Mucosa of rectum (tissue), 2 donors: ENCODE results near the gene IL1R1.

Experiments
- H3K27ac ChIP-seq, 2 donors: one replicate each; pipeline ENCODE4 v1.7.0; 2013; ENCODE audit warnings: inconsistent platforms in 2 of 2, low read depth in 2 of 2, low read length in 2 of 2
- H3K27me3 ChIP-seq, 2 donors: one replicate each; pipeline ENCODE4 v1.7.0; 2013; ENCODE audit warnings: low read length in 2 of 2; ENCODE audit not compliant: control insufficient read depth in 2 of 2, insufficient read depth in 2 of 2
- H3K36me3 ChIP-seq, 2 donors: one replicate each; pipeline ENCODE4 v1.7.0; 2013; ENCODE audit warnings: low read length in 2 of 2; ENCODE audit not compliant: control insufficient read depth in 2 of 2, insufficient read depth in 2 of 2
- H3K4me1 ChIP-seq, 2 donors: one replicate each; pipeline ENCODE4 v1.7.0; 2013; ENCODE audit warnings: low read length in 2 of 2, mild to moderate bottlenecking in 1 of 2; ENCODE audit not compliant: control insufficient read depth in 2 of 2, insufficient read depth in 2 of 2
- H3K4me3 ChIP-seq, 2 donors: one replicate each; pipeline ENCODE4 v1.7.0; 2013; ENCODE audit warnings: low read length in 2 of 2
- H3K9ac ChIP-seq, 2 donors: one replicate each; pipeline ENCODE4 v1.7.0; 2013; ENCODE audit warnings: low read length in 2 of 2, low read depth in 1 of 2, mild to moderate bottlenecking in 1 of 2
- H3K9me3 ChIP-seq, 2 donors: one replicate each; pipeline ENCODE4 v1.7.0; 2013; ENCODE audit warnings: low read length in 2 of 2; ENCODE audit not compliant: control insufficient read depth in 2 of 2
- donor health status: healthy.
- donor health status: Normal muscosa, but diverticular disease.

The IL1R1 gene

DNA sequence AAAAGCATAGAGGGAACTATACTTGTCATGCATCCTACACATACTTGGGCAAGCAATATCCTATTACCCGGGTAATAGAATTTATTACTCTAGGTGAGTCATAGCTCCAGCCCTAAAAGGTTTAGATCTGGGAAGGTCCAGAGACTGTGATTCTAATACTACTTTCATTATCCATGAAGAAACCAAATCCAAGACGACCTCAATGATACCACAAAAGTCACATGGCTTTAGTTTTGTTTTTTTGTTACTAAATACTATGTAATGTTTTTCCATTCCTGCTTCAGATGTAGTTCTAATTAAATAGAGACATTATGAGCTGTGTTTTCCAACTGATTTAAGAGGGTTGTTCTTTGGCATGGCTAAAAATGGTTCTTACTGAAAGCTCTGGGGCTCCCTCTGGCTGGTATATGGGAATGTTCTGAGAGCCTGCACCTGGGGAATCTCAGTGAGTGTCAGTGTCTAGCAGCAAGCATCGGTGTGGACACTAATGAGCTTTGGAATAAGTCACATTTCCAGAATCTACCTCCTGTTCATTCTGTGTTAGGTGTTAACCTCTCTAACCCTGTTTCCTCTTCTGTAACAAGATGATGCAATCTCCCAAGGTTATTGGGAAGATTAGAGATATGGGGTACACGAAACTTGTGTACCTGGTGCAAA, 23.8 kb downstream of the IL1R1 start:
- no peaks in the 10 kb centered on the region for H3K36me3 ChIP-seq
- H3K4me1 ChIP-seq = peaks cover 0 to 2% of the 10 kb centered on the region in 2 donors
- H3K9ac ChIP-seq = no peak overlapping the region
- H3K9me3 ChIP-seq = no peaks in the 10 kb centered on the region
- H3K27ac ChIP-seq = peak overlapping the region in 1 of 2 donors; percentile 21
- no peaks in the 10 kb centered on the region for H3K27me3 ChIP-seq
- H3K4me3 ChIP-seq = no peak overlapping the region

DNA sequence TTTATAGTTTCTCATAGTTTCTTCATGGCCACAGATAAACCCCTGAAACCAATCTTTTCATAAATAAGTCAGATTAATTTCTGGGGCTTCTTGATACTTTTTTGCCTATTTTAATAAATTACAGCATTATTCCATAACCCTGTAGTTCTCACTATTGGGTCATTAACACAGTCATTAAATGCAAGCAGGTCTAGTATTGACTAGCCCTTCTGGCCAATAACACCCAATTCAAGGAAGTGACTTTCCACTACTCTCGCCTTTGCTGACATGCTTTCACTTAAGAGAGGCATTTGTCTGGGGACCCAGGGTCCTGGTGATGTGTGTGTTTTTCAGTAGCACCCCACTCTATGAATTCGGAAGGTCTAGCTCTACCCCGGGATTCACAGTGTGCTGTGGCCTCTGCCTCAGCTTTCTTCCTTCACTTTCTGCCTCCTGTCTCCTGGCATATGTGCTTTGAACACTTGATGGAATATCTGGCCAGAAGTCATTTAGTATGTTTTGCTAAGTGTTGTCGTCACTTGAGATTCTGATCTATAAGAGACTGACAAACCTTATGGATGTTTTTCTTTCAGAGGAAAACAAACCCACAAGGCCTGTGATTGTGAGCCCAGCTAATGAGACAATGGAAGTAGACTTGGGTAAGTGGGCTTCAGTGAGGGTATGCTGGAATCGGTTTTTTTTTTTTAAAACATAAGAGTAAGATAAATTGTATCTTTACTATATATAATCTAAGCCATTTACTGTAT, 25.7 kb downstream of the IL1R1 start:
- Histone ChIP-seq H3K27ac (no peak overlapping the region), H3K9ac (no peak overlapping the region), H3K27me3 (no peaks in the 10 kb centered on the region), H3K4me1 (peaks cover 0 to 2% of the 10 kb centered on the region in 2 donors), H3K9me3 (no peaks in the 10 kb centered on the region), H3K36me3 (no peaks in the 10 kb centered on the region), H3K4me3 (no peak overlapping the region)

DNA sequence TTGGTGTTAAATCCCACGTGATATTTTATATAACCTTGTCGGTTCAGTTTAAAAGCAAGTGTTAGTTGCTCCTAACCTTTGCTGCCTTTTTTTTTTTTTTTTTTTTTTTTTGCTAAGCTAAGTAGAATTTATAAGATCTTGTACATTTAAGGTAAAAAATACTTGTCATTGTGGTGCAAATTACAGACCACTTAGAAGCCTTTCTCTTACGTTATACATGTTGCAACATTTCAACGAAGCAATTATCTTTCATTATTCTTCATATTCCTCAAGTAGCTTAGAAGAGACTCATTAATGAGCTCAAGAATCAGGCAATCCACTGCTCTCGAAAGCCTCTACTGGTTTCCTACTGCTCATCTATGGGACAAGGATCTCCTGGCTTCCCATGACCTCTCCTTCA, 29.4 kb downstream of the IL1R1 start:
- Histone ChIP-seq H3K27ac (no peak overlapping the region), H3K4me1 (no peaks in the 10 kb centered on the region), H3K4me3 (no peak overlapping the region), H3K36me3 (peaks cover 0 to 4% of the 10 kb centered on the region in 2 donors), H3K9ac (no peak overlapping the region), H3K9me3 (no peaks in the 10 kb centered on the region), H3K27me3 (no peaks in the 10 kb centered on the region)

DNA sequence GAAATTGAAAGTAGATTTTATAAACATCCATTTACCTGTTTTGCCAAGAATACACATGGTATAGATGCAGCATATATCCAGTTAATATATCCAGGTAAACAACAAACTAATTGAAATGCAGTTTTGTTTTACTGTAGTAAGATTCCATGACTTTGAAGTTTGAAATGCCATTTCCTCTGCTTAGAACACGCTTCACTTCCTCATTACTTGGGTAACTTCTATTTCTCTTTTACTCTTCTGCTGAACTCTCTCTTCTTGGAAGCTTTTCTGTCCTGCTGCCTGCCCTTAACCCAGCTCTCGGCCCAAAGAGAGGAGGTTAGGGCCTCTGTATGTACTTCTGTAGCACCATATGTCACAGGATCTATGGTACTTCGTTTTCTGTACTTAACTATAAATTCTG, 30.2 kb downstream of the IL1R1 start:
- Histone ChIP-seq H3K4me3 (no peak overlapping the region), H3K9me3 (no peaks in the 10 kb centered on the region), H3K9ac (no peak overlapping the region), H3K4me1 (no peaks in the 10 kb centered on the region), H3K27me3 (no peaks in the 10 kb centered on the region), H3K27ac (no peak overlapping the region), H3K36me3 (peaks cover 0 to 4% of the 10 kb centered on the region in 2 donors)

DNA sequence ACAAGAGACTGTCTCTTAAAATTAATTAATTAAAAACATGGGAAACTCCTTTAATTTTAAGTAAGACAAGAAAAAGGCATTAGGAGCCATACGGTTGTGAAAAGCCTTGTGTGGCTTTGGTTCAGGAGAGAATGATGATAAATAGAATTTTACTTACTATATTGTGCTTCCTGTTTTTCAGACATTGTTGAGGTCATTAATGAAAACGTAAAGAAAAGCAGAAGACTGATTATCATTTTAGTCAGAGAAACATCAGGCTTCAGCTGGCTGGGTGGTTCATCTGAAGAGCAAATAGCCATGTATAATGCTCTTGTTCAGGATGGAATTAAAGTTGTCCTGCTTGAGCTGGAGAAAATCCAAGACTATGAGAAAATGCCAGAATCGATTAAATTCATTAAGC, 33.6 kb downstream of the IL1R1 start:
- no peak overlapping the region for H3K4me3 ChIP-seq
- no peak overlapping the region for H3K27ac ChIP-seq
- peaks cover 0 to 4% of the 10 kb centered on the region in 2 donors for H3K36me3 ChIP-seq
- no peaks in the 10 kb centered on the region for H3K9me3 ChIP-seq
- no peaks in the 10 kb centered on the region for H3K4me1 ChIP-seq
- no peaks in the 10 kb centered on the region for H3K27me3 ChIP-seq
- H3K9ac ChIP-seq = no peak overlapping the region

DNA sequence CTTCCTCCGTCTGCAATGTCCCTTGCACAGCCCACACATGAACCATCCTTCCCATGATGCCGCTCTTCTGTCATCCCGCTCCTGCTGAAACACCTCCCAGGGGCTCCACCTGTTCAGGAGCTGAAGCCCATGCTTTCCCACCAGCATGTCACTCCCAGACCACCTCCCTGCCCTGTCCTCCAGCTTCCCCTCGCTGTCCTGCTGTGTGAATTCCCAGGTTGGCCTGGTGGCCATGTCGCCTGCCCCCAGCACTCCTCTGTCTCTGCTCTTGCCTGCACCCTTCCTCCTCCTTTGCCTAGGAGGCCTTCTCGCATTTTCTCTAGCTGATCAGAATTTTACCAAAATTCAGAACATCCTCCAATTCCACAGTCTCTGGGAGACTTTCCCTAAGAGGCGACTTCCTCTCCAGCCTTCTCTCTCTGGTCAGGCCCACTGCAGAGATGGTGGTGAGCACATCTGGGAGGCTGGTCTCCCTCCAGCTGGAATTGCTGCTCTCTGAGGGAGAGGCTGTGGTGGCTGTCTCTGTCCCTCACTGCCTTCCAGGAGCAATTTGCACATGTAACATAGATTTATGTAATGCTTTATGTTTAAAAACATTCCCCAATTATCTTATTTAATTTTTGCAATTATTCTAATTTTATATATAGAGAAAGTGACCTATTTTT, 35.4 kb downstream of the IL1R1 start:
- Histone ChIP-seq H3K27ac (no peak overlapping the region), H3K9ac (no peak overlapping the region), H3K27me3 (no peaks in the 10 kb centered on the region), H3K4me1 (no peaks in the 10 kb centered on the region), H3K36me3 (peaks cover 0 to 4% of the 10 kb centered on the region in 2 donors), H3K9me3 (no peaks in the 10 kb centered on the region), H3K4me3 (no peak overlapping the region)

DNA sequence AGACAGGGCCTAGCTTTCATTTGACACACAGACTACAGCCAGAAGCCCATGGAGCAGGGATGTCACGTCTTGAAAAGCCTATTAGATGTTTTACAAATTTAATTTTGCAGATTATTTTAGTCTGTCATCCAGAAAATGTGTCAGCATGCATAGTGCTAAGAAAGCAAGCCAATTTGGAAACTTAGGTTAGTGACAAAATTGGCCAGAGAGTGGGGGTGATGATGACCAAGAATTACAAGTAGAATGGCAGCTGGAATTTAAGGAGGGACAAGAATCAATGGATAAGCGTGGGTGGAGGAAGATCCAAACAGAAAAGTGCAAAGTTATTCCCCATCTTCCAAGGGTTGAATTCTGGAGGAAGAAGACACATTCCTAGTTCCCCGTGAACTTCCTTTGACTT, 36.5 kb downstream of the IL1R1 start:
- H3K4me1 ChIP-seq = no peaks in the 10 kb centered on the region
- no peaks in the 10 kb centered on the region for H3K27me3 ChIP-seq
- no peaks in the 10 kb centered on the region for H3K9me3 ChIP-seq
- H3K9ac ChIP-seq = no peak overlapping the region
- no peak overlapping the region for H3K27ac ChIP-seq
- no peak overlapping the region for H3K4me3 ChIP-seq
- peaks cover 0 to 4% of the 10 kb centered on the region in 2 donors for H3K36me3 ChIP-seq

DNA sequence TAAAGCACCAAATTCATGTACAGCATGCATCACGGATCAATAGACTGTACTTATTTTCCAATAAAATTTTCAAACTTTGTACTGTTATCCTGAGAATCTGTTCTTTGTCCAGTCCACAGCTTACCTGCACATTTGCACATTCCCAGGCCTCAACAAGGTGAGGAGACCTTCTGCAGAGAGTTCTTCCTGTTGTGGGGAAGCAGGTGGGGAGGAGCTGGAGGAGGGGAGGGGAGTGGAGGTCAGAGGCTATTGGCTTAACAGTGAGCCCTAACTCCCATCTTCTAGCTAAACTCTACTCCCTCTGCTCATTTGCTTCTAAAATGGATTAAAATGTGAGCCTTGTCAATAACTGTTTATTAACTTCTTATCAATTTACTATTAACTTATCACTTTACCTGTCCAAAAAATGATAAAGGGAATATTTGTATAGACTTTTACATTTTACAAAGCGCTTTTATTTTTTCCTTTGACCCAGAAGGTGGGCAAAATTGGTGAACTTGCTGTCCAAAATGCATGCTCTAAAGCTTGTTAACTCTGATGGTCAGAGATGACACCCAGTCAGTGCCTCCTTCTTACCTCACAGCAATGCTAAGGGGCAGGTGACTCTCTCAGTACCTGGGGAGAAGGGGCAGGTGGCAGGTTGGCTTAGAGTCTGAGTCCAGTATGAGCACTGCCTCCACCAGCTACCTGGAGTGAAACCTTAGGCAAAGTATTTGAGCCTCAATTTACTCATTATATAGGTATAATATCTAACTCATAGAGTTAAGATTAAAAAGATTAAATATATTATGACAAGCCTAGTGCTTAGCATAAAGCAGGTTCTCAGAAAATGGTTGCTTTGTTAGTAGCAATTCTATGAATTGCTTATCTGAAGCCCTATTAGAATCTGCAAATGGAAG, 37.5 kb downstream of the IL1R1 start:
- Histone ChIP-seq H3K36me3 (peaks cover 0 to 4% of the 10 kb centered on the region in 2 donors), H3K4me1 (no peaks in the 10 kb centered on the region), H3K9me3 (no peaks in the 10 kb centered on the region), H3K27ac (no peak overlapping the region), H3K4me3 (no peak overlapping the region), H3K27me3 (no peaks in the 10 kb centered on the region), H3K9ac (no peak overlapping the region)

DNA sequence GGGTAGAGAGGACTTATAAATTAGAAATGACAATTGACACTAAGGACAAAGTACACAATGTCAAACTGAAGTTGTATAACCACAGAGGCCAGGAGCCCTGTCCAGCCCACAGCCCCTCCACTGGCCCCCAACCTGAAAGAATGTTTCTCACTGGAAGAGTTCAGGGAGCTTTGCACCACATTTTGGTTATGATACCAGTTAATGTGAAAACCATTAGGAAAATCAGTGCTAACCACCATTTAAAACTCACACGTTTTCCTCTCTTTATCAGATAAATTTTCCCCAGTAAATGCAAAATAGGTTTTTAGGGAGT, 38.1 kb downstream of the IL1R1 start:
- Histone ChIP-seq H3K4me3 (no peak overlapping the region), H3K36me3 (peaks cover 0 to 4% of the 10 kb centered on the region in 2 donors), H3K4me1 (no peaks in the 10 kb centered on the region), H3K27me3 (no peaks in the 10 kb centered on the region), H3K27ac (no peak overlapping the region), H3K9me3 (no peaks in the 10 kb centered on the region), H3K9ac (no peak overlapping the region)
